Daoy (cell line): ENCODE results near the gene FAM117A. TPM values are rescaled to one million over a fixed set of nuclear protein-coding genes. Genes with fewer than 3 reads are reported as not detected.
"Not testable (repeated sequence)": the region's sequence is repeated elsewhere in the genome, so short reads cannot be mapped to it uniquely, and the experiment has no call there.

Experiments used
- DNase-seq: peaks from one replicate; pipeline ENCODE4 v3.0.0-alpha.2; 2015; ENCODE audit warnings: low read depth
- total RNA-seq: library from RNA; depleted of rRNA; stranded (reverse); fragments of >200 nt; shearing (Covaris generic); gene quantifications from 2 replicates; pipeline ENCODE4 v1.2.3, GENCODE V29; 2014

FAM117A gene
- total RNA-seq, 1 experiment from 2014 or later = 5.0 TPM

DNA sequence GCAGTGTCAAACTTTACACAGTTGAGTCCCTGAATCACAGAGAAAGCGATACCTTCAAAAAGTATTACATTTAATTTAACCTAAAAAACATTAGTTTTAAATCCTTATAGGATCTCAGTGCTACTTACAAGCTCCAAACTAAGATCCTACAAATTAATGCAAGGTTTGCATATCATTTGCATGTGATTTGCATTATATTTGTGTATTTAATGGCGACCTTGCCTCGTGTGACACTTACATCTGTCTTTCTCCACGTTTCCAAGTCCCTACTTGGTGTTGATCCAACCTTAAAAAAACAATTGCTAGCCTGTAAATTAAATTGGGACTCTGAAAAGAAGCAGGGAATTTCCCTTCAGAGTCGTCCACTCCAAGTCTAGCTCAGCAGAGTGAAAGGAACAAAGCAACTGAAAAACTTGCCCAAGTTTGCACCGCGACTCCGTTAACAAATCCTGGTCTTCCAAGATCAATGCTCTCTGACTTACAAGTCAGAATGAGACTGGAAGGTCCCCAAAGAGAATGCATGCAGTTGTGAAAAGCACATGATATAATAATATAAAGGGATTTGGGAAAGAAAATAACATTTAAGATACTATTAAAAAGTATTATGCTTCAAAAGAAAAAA lies 739 bp upstream of the FAM117A start:
- no peak for DNase-seq

DNA sequence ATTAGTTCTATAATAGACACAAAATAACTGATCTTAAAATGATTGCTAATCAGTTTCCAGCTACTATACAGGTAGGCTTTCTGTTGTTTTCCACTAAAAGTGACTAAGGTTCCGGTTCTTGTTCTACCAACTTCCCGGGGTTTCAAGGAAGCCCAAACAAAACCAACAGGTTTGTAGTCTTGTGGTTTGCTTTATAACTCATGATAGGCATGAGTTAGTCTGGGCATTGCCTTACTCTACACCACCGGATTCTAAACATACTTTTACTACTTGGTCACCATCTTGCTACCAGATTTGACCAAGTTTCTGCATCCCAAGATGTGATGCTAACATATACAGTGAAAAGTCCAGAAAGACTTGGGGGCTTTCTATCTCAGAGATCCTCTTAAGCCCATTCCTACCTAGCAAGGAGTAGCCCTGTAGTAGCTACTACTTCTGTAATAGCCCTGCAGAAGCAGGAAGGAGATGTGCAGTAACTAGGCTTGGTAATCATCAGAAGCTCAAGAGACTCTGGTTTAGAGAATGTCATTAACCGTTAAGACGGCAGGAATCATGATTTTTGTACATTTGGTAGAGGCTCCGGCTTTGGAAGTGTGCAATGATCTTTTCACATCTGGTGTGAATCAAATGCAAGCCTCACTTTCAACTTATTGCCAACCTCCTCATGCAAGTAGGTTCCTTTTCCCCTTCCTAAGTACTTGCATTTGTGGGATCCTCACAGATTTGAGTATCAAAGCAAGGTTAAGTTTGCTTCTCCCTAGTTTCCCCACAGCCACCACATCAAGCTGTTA lies 1.6 kb downstream of the FAM117A start:
- no peak for DNase-seq

- no peak for DNase-seq
These were observed 2.9 kb downstream of the FAM117A start for GRCh38 chr17:49760932-49761558.

DNA sequence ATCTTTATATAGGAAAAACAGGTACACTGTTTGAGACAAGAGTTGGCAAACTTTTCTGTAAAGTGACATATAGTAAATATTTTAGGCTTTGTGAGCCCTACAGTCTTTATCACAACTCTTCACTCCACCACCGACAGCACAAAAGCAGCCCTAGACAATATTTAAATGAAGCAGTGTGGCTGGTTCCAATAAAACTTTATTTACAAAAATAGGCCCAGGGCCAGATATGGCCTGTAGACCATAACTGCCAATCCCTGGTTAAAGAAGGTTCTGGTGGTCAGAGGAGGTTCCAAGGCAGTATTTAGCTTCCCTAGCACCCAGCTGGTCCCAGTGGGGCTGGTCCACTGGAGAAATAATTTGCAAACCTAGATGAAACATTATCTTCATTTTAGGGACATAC lies 3.6 kb downstream of the FAM117A start:
- no peak for DNase-seq

GRCh38 chr17:49759203-49759602 lies 4.7 kb downstream of the FAM117A start:
- no peak for DNase-seq

DNA sequence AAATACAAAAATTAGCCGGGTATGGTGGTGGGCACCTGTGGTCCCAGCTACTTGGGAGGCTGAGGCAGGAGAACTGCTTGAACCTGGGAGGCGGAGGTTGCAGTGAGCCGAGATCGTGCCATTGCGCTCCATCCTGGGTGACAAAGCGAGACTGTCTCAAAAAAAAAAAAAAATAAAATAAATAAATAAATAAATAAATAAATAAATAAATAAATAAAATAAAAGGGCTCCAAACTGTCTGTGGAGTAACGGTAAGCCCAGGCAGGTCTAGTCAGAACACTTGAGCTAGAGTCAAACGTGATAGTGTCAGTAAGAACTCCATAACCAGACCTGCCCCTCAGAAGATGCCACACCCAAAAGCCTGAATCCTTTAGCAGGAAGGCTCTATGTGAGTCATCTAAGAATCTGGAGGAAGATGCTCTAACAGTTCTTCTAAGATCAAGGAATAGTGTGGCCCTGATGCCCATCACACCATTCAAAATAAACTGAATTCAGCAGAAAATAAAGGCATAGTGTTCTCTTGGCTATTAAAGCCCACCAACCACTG lies 5.4 kb downstream of the FAM117A start:
- DNase-seq = not testable (repeated sequence)

DNA sequence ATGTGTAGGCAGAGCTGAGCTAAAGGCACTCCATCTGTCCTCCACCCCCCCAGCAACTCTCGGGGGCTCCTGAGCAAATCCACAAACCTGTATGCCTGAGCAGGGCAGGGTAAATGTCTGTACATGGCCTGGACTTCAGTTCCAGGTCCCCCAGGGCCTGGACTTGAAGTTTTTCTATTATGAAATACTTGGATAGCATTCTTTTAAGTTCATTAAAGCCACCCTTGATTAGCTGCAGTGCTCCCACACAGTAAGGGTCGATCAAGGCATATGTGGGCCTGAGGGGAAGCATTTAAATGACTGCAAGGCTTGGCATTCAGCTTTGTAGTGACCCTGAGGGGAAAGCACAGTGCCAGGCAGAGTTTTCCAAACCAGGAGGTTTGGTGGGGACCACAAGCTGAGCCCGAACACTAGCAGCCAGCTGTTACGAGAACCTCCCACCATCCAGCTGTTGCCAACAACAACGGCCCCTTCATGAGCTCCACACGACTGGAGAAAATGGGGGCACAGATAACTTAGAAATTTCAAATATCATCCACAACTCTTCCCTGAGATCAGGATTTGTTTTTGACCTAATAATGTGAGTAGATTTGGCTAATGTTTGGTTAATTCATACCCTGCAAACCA lies 6.7 kb downstream of the FAM117A start:
- no peak for DNase-seq

GRCh38 chr17:49756323-49757150 lies 7.4 kb downstream of the FAM117A start:
- no peak for DNase-seq

DNA sequence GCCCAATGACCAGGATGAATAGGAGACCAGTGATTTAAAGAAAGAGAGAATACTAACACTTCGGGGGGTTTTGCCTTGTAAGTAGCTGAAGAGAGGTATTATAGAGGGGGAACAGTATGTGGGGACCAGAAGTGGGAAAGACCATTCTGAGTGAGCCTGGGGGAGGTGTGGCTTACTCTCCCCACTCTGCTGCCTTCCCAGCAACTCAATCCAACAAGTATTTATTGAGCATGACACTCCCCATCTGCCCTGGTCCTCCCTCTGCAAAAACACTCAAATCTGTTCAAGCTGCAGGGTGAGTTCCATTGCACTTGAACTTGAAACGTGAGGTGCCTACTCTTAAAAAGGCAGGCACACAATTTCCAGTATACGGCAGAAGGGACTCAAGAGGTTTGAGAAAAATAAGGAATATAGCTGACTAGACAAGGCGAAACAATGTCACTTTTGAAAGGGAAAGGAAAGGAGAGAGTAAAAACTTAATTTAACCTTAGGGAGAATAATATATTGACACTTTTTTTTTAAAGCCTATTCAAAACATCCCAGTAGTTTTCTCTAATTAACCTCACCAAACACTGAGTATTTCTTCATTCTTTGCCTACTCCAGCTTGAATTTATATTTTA lies 8.2 kb downstream of the FAM117A start:
- DNase-seq = no peak

- DNase-seq = no peak
These were observed 10.0 kb downstream of the FAM117A start for GRCh38 chr17:49753959-49754391.

DNA sequence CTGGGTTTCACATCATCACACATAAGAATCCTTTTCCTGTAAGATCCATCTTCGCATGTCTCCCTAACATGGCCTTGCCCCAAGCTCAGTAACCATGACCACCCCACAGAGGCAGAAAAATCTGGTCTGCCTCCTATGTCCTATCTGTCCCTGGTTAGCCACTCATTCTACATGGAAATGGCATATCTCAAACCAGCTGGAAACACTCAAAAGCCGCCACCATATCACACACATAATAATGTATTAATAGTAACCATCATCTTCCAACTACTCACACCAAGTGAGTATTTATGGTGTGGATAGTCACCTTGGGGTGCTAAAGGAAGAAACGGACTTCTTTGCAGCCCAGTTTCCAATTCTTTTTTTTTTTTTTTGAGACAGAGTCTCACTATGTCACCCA lies 11.4 kb downstream of the FAM117A start:
- no peak for DNase-seq

GRCh38 chr17:49749730-49750129 lies 14.2 kb downstream of the FAM117A start:
- no peak for DNase-seq

DNA sequence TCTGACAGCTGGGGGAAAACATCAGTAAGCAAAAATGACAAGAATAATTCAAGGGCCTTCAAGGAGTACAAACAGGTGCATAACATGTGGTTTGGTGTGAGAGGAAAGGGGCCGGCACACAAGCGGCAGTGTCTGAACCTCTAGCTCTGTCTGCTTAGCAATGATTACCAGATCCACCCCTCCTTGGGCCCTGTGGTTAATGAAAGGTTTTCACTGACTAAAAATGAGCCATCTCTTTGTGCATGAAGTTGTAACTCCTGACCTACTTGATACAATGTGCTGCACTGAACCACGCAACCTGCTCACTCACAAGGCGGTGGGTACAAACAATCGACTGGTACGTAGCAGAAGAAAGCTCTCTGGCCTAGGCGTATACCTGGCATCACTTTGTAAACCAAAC lies 15.1 kb downstream of the FAM117A start:
- DNase-seq = no peak

DNA sequence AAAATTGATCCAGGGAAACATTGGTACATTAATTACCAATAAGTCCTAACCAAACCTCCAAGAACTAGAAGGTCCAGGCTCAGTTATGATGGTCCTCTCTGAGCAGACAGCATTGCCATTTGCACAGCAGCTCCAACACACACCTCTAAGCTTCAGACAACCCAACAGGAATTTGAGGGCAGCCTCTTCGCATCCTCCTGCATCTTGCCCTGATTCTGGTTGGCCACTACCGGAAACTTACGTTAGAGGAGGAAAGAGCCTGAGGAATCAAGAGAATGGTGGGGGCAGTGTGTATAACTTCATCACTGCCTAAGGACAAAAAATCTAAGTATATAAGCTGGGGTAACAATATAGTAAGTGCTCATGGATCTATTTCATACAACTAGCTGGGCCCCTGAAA lies 15.7 kb downstream of the FAM117A start:
- no peak for DNase-seq

DNA sequence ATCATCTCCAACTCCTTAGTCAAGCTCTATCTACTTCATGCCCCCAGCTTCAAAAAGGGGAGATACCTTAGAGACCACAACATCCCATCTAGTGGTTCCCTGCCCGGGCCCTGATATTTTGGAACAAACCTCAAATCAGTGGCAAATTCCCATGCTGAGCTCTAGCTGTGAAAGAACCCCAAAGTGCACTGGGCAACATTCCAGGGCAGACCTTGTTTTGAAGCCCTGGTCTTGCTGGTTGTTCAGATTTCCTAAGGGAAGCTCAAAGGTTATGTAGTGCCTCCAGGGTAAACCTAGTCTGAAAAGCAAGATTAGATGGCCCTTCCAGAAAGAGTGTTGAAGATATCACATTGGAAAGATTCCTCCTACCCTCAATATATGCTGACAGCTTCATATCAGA lies 16.3 kb downstream of the FAM117A start:
- DNase-seq = no peak

- no peak for DNase-seq
These were observed 17.0 kb downstream of the FAM117A start for GRCh38 chr17:49746791-49747490.

GRCh38 chr17:49745175-49746139 lies 18.5 kb downstream of the FAM117A start:
- no peak for DNase-seq

DNA sequence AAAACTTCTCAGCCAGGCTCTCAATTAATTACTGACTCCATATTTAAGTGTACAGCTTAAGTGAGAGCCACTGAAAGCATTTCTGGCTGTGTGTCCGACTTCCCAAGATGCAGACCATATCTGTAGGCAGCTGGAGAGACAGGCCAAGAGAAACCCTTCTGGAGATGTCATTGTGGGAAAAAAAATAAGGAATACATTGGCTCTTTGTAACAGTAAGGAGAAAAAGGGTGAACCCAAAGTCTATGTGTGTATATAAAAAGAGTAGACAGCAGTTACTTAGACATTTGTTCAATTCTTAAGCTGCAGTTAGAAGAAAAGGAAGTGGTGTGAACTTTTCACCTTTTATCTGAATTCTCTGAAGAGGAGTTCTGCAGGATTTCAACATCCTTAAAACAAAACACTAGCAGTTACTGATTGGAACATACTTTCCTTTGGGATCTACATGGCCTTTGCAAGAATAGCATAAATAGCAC lies 21.7 kb downstream of the FAM117A start:
- no peak for DNase-seq

DNA sequence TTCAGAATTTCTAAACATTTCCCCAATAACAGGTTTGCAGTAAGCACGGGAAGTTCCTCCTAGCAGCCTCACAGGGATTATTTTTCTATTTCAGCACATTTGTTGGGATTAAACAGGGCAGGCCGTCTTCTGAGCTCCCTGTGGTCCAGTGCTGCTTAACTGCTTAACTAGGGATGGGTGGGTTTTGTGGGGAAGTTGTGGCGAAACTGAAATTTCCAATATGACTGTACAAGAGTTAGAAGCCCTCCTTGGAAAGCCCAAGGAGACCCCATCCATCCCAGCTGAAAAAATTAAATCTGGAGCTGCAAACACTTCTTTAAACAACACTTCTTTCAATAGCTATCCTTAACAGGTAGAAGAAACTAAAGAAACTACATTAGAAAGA lies 22.2 kb downstream of the FAM117A start:
- no peak for DNase-seq
